Measurements from ENCODE around the gene PQBP1. TPM values are rescaled to one million over a fixed set of nuclear protein-coding genes. Genes with fewer than 3 reads are reported as not detected.

Gene PQBP1
- total RNA-seq, 1 experiment from 2014 or later = 110 TPM

GRCh38 chrX:48903290-48903689 lies 5.6 kb downstream of the PQBP1 start:
- H3K4me3 Mint-ChIP-seq (ENCODE audit: low read depth, unreplicated experiment) = no peak overlapping the region
- H3K4me1 Mint-ChIP-seq (ENCODE audit: low read depth, unreplicated experiment) = no peaks in the 10 kb centered on the region
- no peak for TF ChIP-seq CTCF (IDR thresholded peaks at IDR 0.05; ENCODE audit: unreplicated experiment)
- no peaks in the 10 kb centered on the region for H3K27me3 Mint-ChIP-seq (ENCODE audit: unreplicated experiment)
- DNase-seq = no peak
- H3K9me3 Mint-ChIP-seq (ENCODE audit: low read depth, unreplicated experiment) = no peaks in the 10 kb centered on the region
- BruUV-seq (replicated peaks) = no TSS peak
- intact Hi-C loops (cut with micrococcal nuclease; ENCODE audit: unreplicated experiment) = no loop called here
- CTCF ChIA-PET = interaction anchor here (0.6 to 1.3 kb wide), 2 partner anchors 12 to 68 kb away, joined by 3 to 8 read pairs; partner anchors contain the start of gene PCSK1N
- peak overlapping the region; percentile 17 for H3K27ac Mint-ChIP-seq (ENCODE audit: unreplicated experiment)
- H3K36me3 Mint-ChIP-seq (ENCODE audit: insufficient read depth, unreplicated experiment) = peaks cover 64% of the 10 kb centered on the region

DNA sequence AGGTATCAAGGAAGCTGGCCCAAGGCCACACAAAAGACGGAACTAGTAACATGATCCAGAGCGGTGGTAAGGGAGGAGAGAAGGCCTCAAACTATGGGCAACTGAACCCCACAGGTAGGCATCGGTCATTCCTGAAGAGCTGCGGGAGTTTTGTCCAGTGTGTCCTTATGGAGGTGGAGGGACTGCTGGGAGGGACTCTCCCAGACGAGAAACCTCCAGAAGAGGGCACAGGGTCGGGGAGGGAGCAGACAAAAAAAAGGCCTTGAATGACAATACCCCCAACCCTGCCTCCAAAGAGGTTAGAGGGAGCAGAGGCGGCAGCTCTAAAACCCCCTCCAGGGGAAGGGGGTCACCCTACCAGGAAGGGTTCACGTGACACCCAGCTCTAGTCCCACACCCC lies 6.5 kb downstream of the PQBP1 start:
- H3K27me3 Mint-ChIP-seq (ENCODE audit: unreplicated experiment) = no peaks in the 10 kb centered on the region
- CTCF ChIA-PET = no interaction called here
- no peak for TF ChIP-seq CTCF (IDR thresholded peaks at IDR 0.05; ENCODE audit: unreplicated experiment)
- H3K9me3 Mint-ChIP-seq (ENCODE audit: low read depth, unreplicated experiment) = no peaks in the 10 kb centered on the region
- no peak for DNase-seq
- H3K4me3 Mint-ChIP-seq (ENCODE audit: low read depth, unreplicated experiment) = no peak overlapping the region
- H3K36me3 Mint-ChIP-seq (ENCODE audit: insufficient read depth, unreplicated experiment) = peaks cover 60% of the 10 kb centered on the region
- intact Hi-C loops (cut with micrococcal nuclease; ENCODE audit: unreplicated experiment) = no loop called here
- H3K4me1 Mint-ChIP-seq (ENCODE audit: low read depth, unreplicated experiment) = no peaks in the 10 kb centered on the region
- no TSS peak for BruUV-seq (replicated peaks)
- H3K27ac Mint-ChIP-seq (ENCODE audit: unreplicated experiment) = no peak overlapping the region

GRCh38 chrX:48904626-48905025 lies 6.9 kb downstream of the PQBP1 start:
- DNase-seq = no peak
- no peak overlapping the region for H3K4me3 Mint-ChIP-seq (ENCODE audit: low read depth, unreplicated experiment)
- H3K27ac Mint-ChIP-seq (ENCODE audit: unreplicated experiment) = no peak overlapping the region
- no peak for TF ChIP-seq CTCF (IDR thresholded peaks at IDR 0.05; ENCODE audit: unreplicated experiment)
- no peaks in the 10 kb centered on the region for H3K27me3 Mint-ChIP-seq (ENCODE audit: unreplicated experiment)
- H3K36me3 Mint-ChIP-seq (ENCODE audit: insufficient read depth, unreplicated experiment) = peaks cover 59% of the 10 kb centered on the region
- CTCF ChIA-PET = no interaction called here
- H3K9me3 Mint-ChIP-seq (ENCODE audit: low read depth, unreplicated experiment) = no peaks in the 10 kb centered on the region
- H3K4me1 Mint-ChIP-seq (ENCODE audit: low read depth, unreplicated experiment) = no peaks in the 10 kb centered on the region
- BruUV-seq (replicated peaks) = no TSS peak
- intact Hi-C loops (cut with micrococcal nuclease; ENCODE audit: unreplicated experiment) = no loop called here

DNA sequence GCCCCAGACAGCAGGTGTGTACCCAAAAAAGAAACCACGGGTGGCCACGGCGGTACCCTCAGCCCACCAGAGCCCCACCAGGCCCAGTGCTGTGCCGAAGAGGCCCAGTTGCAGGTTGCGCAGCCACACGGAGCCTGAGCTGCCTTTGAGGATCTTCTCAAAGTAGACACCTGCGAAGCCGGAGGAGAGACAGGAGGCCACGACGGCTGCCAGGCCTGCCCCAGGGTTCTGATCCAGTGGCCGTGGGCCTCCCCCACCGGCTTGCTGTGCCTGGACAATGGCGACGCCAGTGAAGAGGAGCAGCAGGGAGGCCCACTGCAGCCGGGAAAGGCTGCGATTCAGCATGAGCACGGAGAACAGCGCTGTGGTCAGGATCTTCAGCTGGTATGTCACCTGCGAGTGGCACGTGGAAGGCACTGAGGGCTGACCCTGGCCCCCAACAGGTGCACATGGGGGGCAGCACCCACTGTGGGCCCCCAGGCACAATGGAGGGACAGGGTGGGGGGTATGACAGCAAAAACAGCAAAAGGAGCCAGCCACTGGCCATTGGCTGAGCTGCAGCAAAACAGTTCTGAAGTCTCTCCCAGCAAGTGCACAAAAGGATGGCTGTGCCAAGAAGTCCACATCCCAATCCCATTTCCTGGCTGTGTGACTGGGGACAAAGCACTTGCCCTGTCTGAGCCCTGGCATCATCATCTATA lies 7.5 kb downstream of the PQBP1 start:
- Mint-ChIP-seq H3K36me3 (ENCODE audit: insufficient read depth, unreplicated experiment) (peaks cover 59% of the 10 kb centered on the region), H3K4me1 (ENCODE audit: low read depth, unreplicated experiment) (peaks cover 2% of the 10 kb centered on the region), H3K27ac (ENCODE audit: unreplicated experiment) (no peak overlapping the region), H3K27me3 (ENCODE audit: unreplicated experiment) (no peaks in the 10 kb centered on the region), H3K4me3 (ENCODE audit: low read depth, unreplicated experiment) (no peak overlapping the region), H3K9me3 (ENCODE audit: low read depth, unreplicated experiment) (no peaks in the 10 kb centered on the region)
- DNase-seq = no peak
- BruUV-seq (replicated peaks) = no TSS peak
- CTCF ChIA-PET = no interaction called here
- no peak for TF ChIP-seq CTCF (IDR thresholded peaks at IDR 0.05; ENCODE audit: unreplicated experiment)
- intact Hi-C loops (cut with micrococcal nuclease; ENCODE audit: unreplicated experiment) = no loop called here

Measured in Calu3 (cell line).